Measurements from ENCODE around the gene KCNK7.

KCNK7 gene

DNA sequence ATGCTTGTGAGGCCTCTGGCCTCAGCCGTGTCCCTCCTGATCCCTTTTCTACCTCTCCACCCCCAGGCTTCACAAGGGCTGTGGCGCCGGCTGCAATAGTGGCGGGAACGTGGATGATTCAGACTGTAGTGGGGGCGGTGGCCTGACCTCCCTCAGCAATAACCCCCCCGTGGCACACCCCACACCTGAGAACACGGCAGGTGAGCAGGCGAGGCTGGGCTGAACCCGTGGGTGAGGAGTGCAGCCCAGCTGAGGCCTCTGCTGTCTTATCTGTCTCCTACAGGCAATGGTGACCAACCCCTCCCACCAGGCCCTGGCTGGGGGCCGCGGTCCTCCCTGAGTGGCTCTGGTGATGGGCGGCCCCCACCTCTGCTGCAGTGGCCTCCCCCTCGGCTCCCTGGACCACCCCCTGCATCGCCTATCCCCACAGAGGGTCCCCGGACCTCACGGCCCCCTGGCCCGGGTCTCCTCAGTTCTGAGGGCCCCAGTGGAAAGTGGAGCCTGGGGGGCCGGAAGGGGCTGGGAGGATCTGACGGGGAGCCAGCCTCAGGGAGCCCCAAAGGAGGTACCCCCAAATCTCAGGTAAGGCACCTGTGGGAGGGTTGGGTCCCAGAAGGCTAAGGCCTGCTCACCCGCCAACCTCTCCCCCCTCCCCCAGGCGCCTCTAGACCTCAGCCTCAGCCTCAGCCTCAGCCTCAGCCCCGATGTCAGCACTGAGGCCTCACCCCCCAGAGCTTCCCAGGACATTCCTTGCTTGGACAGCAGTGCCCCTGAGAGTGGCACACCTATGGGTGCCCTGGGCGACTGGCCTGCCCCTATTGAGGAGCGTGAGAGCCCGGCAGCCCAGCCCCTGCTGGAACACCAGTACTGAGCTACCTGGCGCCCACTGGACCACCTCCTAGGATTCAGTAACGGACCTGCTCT lies 40.8 kb upstream of the KCNK7 start:
- peaks cover 58% of the 10 kb centered on the region for H3K36me3 ChIP-seq
- no peaks in the 10 kb centered on the region for H3K9me3 ChIP-seq
- H3K27ac ChIP-seq = peak overlapping the region; percentile 100
- H3K4me3 ChIP-seq (ENCODE audit: low read depth in 1 of 2, low read length in 1 of 2) = no peak overlapping the region
- peaks cover 36 to 38% of the 10 kb centered on the region in 2 experiments for H3K4me1 ChIP-seq (ENCODE audit: control insufficient read depth in 1 of 2, insufficient read depth in 1 of 2, low read depth in 1 of 2, low read length in 1 of 2)
- H3K27me3 ChIP-seq = no peaks in the 10 kb centered on the region
- TF ChIP-seq, protein P1, sequence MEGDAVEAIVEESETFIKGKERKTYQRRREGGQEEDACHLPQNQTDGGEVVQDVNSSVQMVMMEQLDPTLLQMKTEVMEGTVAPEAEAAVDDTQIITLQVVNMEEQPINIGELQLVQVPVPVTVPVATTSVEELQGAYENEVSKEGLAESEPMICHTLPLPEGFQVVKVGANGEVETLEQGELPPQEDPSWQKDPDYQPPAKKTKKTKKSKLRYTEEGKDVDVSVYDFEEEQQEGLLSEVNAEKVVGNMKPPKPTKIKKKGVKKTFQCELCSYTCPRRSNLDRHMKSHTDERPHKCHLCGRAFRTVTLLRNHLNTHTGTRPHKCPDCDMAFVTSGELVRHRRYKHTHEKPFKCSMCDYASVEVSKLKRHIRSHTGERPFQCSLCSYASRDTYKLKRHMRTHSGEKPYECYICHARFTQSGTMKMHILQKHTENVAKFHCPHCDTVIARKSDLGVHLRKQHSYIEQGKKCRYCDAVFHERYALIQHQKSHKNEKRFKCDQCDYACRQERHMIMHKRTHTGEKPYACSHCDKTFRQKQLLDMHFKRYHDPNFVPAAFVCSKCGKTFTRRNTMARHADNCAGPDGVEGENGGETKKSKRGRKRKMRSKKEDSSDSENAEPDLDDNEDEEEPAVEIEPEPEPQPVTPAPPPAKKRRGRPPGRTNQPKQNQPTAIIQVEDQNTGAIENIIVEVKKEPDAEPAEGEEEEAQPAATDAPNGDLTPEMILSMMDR (IDR thresholded peaks at IDR 0.05) = no peak

DNA sequence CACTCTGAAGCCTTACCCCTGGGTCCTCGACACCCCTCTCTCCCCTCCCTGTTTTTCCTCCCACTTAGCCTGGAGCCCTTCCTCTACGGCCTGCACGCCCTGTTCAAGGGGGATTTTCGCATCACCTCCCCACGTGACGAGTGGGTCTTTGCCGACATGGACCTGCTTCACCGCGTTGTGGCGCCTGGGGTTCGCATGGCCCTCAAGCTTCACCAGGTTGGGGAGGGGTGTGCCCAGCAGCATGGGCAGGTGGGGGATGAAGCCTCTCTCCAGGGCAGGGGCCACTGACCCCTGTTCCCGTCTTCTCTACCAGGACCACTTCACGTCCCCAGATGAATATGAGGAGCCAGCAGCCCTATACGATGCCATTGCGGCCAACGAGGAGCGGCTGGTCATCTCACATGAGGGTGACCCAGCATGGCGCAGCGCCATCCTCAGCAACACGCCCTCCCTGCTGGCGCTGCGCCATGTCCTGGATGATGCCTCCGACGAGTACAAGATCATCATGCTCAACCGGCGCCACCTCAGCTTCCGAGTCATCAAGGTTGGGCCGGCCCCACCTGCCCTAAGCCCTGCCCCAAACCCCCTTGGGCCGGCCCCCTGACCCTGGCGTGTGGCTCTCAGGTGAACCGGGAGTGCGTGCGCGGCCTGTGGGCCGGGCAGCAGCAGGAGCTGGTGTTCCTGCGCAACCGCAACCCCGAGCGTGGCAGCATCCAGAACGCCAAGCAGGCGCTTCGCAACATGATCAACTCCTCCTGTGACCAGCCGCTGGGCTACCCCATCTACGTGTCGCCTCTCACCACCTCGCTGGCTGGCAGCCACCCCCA lies 39.5 kb upstream of the KCNK7 start:
- Histone ChIP-seq H3K27me3 (no peaks in the 10 kb centered on the region), H3K36me3 (peaks cover 67% of the 10 kb centered on the region), H3K27ac (no peak overlapping the region), H3K4me3 (ENCODE audit: low read depth in 1 of 2, low read length in 1 of 2) (no peak overlapping the region), H3K9me3 (no peaks in the 10 kb centered on the region), H3K4me1 (ENCODE audit: control insufficient read depth in 1 of 2, insufficient read depth in 1 of 2, low read depth in 1 of 2, low read length in 1 of 2) (peaks cover 26 to 28% of the 10 kb centered on the region in 2 experiments)
- TF ChIP-seq, protein P1 (IDR thresholded peaks at IDR 0.05) = no peak

DNA sequence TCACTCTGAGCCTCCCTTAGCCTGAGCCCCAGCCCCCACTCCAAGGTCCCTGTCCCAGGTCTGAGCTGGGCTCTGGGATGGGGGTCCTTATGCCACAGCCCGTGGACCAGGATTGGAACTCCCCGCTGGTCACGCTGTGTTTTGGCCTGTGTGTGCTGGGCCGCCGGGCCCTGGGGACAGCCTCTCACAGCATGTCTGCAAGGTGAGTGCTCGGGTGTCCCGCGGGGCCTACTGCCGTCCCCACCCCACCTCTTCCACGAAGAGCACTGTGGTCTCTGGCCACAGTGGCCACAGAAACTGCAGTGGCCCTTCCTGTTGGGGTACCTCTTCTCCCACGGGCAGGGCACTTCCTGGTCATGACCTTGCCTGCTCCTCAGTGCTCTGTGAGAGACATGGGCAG lies 38.8 kb upstream of the KCNK7 start:
- TF ChIP-seq, protein P1 (IDR thresholded peaks at IDR 0.05) = no peak
- Histone ChIP-seq H3K9me3 (no peaks in the 10 kb centered on the region), H3K4me1 (ENCODE audit: control insufficient read depth in 1 of 2, insufficient read depth in 1 of 2, low read depth in 1 of 2, low read length in 1 of 2) (peaks cover 20 to 22% of the 10 kb centered on the region in 2 experiments), H3K27me3 (no peaks in the 10 kb centered on the region), H3K4me3 (ENCODE audit: low read depth in 1 of 2, low read length in 1 of 2) (no peak overlapping the region), H3K36me3 (peaks cover 74% of the 10 kb centered on the region), H3K27ac (no peak overlapping the region)

DNA sequence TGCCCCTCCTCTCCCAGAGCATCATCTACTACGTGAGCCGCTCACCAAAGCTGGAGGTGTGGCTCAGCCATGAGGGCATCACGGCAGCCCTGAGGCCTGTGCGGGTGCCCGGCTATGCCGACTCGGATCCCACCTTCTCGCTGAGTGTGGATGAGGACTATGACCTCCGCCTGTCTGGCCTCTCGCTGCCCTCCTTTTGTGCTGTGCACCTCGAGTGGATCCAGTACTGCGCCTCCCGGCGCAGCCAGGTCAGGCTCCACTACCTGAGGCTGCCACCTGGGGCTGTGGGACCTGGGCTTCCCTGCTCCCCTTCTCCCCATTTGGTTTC lies 38.5 kb upstream of the KCNK7 start:
- H3K4me1 ChIP-seq (ENCODE audit: control insufficient read depth in 1 of 2, insufficient read depth in 1 of 2, low read depth in 1 of 2, low read length in 1 of 2) = peaks cover 16 to 18% of the 10 kb centered on the region in 2 experiments

DNA sequence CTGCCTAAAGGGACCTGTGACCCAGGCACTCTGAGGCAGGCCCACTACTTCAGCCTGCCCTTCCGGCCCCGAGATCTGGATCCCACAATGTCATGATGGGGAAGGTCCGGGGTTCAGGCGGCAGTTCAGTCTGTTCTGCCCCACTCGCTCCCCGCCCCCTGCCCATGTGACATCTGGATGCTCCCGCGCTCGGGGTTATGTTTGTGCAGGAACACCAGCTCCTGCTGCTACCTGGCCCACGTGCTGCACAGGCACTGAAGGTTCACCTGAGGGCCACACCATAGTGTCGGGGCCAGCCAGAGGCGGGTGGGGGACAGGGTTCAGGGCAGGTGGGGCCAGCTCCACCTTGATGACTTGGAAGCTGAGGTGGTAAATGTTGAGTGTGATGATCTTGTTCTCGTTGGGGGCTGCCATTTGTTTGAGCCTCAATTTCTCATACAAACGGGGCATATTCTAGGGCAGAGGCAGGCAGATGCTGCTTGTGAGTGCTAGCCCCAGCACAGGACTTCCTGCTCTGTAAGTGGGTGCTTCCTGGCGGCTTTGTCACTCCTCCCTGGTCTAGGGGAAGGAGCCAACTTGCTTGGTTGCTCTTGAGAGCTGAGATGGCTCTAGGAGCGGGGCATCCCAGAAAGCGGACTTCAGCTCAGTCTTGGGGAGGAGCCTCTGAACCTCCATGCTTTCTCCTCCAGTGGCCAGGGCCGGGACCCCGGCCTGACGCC lies 37.9 kb upstream of the KCNK7 start:
- Histone ChIP-seq H3K36me3 (peaks cover 83% of the 10 kb centered on the region), H3K9me3 (no peaks in the 10 kb centered on the region), H3K4me3 (ENCODE audit: low read depth in 1 of 2, low read length in 1 of 2) (no peak overlapping the region), H3K4me1 (ENCODE audit: control insufficient read depth in 1 of 2, insufficient read depth in 1 of 2, low read depth in 1 of 2, low read length in 1 of 2) (peaks cover 11 to 13% of the 10 kb centered on the region in 2 experiments), H3K27me3 (no peaks in the 10 kb centered on the region), H3K27ac (peak overlapping the region; percentile 19)
- TF ChIP-seq, protein P1 (IDR thresholded peaks at IDR 0.05) = no peak

More for the DNA sequence above, 38.5 kb upstream of the KCNK7 start:
- Histone ChIP-seq H3K4me3 (ENCODE audit: low read depth in 1 of 2, low read length in 1 of 2) (no peak overlapping the region), H3K27me3 (no peaks in the 10 kb centered on the region), H3K9me3 (no peaks in the 10 kb centered on the region), H3K27ac (peak overlapping the region; percentile 19), H3K36me3 (peaks cover 77% of the 10 kb centered on the region)
- TF ChIP-seq, protein P1 (IDR thresholded peaks at IDR 0.05) = no peak

Measured in neutrophil (primary cell).